ENCODE results near the gene TCEAL4. TPM values are rescaled to one million over a fixed set of nuclear protein-coding genes. Genes with fewer than 3 reads are reported as not detected.

Gene TCEAL4
- total RNA-seq, 1 donor from 2014 or later: 50.5 TPM

DNA sequence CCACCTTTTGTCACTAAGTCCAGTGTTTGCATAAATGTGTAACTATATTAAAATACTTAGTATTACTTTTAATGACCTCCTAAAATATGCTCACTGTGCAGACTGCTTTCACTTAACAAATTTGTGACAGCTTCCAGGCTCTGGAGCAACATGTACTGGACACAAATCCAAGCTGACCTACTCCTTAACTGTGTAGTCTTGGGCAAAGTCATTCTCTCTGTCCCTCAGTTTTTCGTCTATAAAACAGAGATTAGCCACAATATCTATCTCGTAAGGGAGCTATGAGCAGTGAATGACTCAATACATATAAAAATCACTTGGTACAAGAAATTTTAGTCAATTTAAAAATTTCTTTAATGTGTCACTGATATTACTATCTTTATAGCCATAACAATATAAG lies 45.6 kb upstream of the TCEAL4 start:
- Mint-ChIP-seq H3K36me3 (no peaks in the 10 kb centered on the region), H3K27ac (no peak overlapping the region), H3K27me3 (no peaks in the 10 kb centered on the region), H3K4me1 (ENCODE audit: unreplicated experiment) (no peaks in the 10 kb centered on the region), H3K9me3 (no peaks in the 10 kb centered on the region), H3K4me3 (no peak overlapping the region)
- no peak for DNase-seq (ENCODE audit: extremely low spot score, unreplicated experiment)
- TF ChIP-seq, protein P1, sequence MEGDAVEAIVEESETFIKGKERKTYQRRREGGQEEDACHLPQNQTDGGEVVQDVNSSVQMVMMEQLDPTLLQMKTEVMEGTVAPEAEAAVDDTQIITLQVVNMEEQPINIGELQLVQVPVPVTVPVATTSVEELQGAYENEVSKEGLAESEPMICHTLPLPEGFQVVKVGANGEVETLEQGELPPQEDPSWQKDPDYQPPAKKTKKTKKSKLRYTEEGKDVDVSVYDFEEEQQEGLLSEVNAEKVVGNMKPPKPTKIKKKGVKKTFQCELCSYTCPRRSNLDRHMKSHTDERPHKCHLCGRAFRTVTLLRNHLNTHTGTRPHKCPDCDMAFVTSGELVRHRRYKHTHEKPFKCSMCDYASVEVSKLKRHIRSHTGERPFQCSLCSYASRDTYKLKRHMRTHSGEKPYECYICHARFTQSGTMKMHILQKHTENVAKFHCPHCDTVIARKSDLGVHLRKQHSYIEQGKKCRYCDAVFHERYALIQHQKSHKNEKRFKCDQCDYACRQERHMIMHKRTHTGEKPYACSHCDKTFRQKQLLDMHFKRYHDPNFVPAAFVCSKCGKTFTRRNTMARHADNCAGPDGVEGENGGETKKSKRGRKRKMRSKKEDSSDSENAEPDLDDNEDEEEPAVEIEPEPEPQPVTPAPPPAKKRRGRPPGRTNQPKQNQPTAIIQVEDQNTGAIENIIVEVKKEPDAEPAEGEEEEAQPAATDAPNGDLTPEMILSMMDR (conservative IDR thresholded peaks at IDR 0.05): no peak

DNA sequence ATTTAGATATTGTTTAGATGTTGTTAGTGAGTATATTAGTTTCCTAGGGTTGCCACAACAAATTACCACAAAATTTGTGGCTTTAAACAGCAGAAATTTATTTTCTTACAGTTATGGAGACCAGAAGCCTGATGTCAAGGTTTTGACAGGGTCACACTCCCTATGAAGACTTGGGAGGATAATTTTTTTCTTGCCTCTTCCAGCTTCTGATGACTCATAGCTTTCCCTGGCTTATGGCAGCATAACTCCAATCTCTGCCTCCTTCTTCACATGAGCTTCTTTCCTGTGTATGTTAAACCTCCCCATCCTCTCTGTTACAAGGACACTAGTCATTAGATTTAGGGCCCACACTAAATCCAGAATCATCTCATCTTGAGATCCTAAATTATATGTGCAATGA lies 45.2 kb upstream of the TCEAL4 start:
- TF ChIP-seq, protein P1 (conservative IDR thresholded peaks at IDR 0.05): no peak
- no peak for DNase-seq (ENCODE audit: extremely low spot score, unreplicated experiment)
- Mint-ChIP-seq H3K4me1 (ENCODE audit: unreplicated experiment) (no peaks in the 10 kb centered on the region), H3K27me3 (no peaks in the 10 kb centered on the region), H3K27ac (no peak overlapping the region), H3K36me3 (no peaks in the 10 kb centered on the region), H3K9me3 (no peaks in the 10 kb centered on the region), H3K4me3 (no peak overlapping the region)

DNA sequence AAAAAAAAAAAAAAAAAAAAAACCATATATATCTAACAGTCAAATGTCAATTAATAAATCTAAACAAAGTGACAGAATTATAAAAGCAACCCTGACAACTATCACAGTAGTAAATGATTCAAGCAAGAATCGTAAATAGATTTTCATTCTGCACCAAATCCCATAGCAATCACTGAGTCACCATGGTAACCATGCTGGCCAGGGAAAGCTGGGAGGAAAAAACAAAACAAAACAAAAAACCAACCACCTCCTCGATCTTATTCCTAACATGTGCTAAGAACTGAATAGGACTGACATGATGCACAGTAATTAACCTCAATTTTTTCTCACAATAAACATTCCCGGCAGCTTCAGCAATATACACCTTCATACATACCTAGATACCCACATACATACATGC lies 35.4 kb upstream of the TCEAL4 start:
- no peaks in the 10 kb centered on the region for H3K9me3 Mint-ChIP-seq
- DNase-seq (ENCODE audit: extremely low spot score, unreplicated experiment): no peak
- H3K4me3 Mint-ChIP-seq: no peak overlapping the region
- no peaks in the 10 kb centered on the region for H3K4me1 Mint-ChIP-seq (ENCODE audit: unreplicated experiment)
- no peak overlapping the region for H3K27ac Mint-ChIP-seq
- H3K27me3 Mint-ChIP-seq: no peaks in the 10 kb centered on the region
- TF ChIP-seq, protein P1 (conservative IDR thresholded peaks at IDR 0.05): no peak
- H3K36me3 Mint-ChIP-seq: no peaks in the 10 kb centered on the region

DNA sequence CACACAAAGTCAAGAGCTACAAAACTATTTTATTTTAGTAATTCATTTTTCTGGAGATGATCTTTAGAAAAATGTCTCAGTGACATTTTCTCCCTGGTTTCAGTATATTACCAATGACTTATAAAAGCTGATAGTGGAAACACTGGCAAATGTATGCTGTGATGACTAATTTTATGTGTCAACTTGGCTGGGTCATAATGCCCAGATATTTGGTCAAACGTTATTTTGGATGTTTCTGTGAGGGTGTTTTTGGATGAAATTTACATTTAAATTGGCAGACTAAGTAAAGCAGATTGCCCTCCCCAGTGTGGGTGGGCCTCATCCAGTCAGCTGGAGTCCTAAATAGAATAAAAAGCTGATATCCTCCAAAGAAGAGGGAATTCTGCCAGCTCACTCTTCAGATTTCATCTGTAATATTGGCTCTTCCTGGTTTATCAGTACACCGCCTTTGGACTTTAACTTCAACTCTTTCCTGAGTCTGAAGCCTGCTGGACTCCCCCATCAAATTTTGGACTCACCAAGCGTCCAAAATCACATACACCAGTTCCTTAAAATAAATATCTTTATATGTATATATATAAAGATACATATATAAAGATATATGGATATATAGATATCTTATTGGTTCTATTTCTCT lies 34.8 kb upstream of the TCEAL4 start:
- no peaks in the 10 kb centered on the region for H3K9me3 Mint-ChIP-seq

DNA sequence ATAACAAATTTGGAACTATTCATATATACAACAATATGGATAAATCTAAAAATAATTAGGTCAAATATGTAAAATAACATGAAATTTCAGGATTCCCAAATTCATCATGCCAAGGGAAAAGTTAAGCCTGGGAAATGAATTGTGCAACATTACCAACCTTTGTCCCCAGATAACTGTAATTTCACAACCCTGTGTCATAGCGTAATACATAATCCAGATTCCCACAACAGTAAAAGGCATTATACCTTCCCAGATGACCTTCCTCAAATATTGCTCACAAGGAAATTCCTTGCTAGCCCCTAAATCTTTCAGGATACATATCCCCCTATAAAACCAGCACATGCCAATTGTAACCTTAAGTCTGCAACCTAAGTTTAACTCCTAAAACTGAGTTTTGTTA lies 33.1 kb upstream of the TCEAL4 start:
- DNase-seq (ENCODE audit: extremely low spot score, unreplicated experiment): no peak
- Mint-ChIP-seq H3K4me3 (no peak overlapping the region), H3K9me3 (no peaks in the 10 kb centered on the region), H3K27me3 (no peaks in the 10 kb centered on the region), H3K27ac (no peak overlapping the region), H3K36me3 (no peaks in the 10 kb centered on the region), H3K4me1 (ENCODE audit: unreplicated experiment) (no peaks in the 10 kb centered on the region)
- TF ChIP-seq, protein P1 (conservative IDR thresholded peaks at IDR 0.05): no peak

More for the DNA sequence above, 34.8 kb upstream of the TCEAL4 start:
- no peak for DNase-seq (ENCODE audit: extremely low spot score, unreplicated experiment)
- no peaks in the 10 kb centered on the region for H3K4me1 Mint-ChIP-seq (ENCODE audit: unreplicated experiment)
- no peak overlapping the region for H3K27ac Mint-ChIP-seq
- H3K27me3 Mint-ChIP-seq: no peaks in the 10 kb centered on the region
- H3K4me3 Mint-ChIP-seq: no peak overlapping the region
- TF ChIP-seq, protein P1 (conservative IDR thresholded peaks at IDR 0.05): no peak
- no peaks in the 10 kb centered on the region for H3K36me3 Mint-ChIP-seq
